IPS-18a (cell line): ENCODE data around the gene RAP1GAP2.
"Not testable (repeated sequence)": the region's sequence is repeated elsewhere in the genome, so short reads cannot be mapped to it uniquely, and the experiment has no call there.

Experiments
- H3K27ac ChIP-seq: one replicate; pipeline ENCODE4 v1.5.1; 2013; ENCODE audit warnings: low read length
- H3K27me3 ChIP-seq: one replicate; pipeline ENCODE4 v1.6.1; 2013; ENCODE audit warnings: mild to moderate bottlenecking, low read length; ENCODE audit not compliant: control insufficient read depth, insufficient read depth
- H3K36me3 ChIP-seq: one replicate; pipeline ENCODE4 v1.6.1; 2013; ENCODE audit warnings: low read depth, low read length; ENCODE audit not compliant: control insufficient read depth
- H3K4me1 ChIP-seq: one replicate; pipeline ENCODE4 v1.6.1; 2013; ENCODE audit warnings: low read depth, low read length; ENCODE audit not compliant: control insufficient read depth
- H3K4me3 ChIP-seq: one replicate; pipeline ENCODE4 v1.5.1; 2013; ENCODE audit warnings: low read length
- H3K9ac ChIP-seq: one replicate; pipeline ENCODE4 v1.6.1; 2013; ENCODE audit warnings: mild to moderate bottlenecking, low read length, moderate library complexity
- H3K9me3 ChIP-seq: one replicate; pipeline ENCODE4 v1.6.1; 2013; ENCODE audit warnings: low read depth, low read length; ENCODE audit not compliant: control insufficient read depth

RAP1GAP2 gene

DNA sequence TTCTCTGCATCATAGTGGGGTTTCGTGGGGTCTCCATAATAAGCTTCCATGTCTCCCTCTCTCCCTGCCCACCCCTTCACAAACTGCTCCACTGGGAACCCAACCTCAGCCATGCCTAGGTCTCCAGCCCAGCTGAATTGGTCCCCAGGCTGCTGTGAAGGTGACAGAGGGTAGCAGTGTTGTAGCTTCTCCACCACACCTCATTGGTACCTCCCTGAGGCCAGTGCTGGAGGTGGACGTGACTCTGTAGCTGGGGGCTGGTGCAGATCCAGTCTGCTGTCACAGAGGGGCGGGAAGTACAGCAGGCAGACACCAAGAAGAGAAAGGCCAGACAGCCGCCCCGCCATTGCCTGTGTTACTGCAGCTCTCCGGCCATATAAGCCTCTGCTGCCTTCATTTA lies 185.1 kb downstream of the RAP1GAP2 start:
- peaks cover 17% of the 10 kb centered on the region for H3K36me3 ChIP-seq
- H3K27me3 ChIP-seq: no peaks in the 10 kb centered on the region

GRCh38 chr17:2982854-2983253 lies 186.6 kb downstream of the RAP1GAP2 start:
- no peak overlapping the region for H3K27ac ChIP-seq
- no peak overlapping the region for H3K9ac ChIP-seq
- no peaks in the 10 kb centered on the region for H3K4me1 ChIP-seq
- H3K36me3 ChIP-seq: peaks cover 17% of the 10 kb centered on the region
- H3K4me3 ChIP-seq: no peak overlapping the region
- H3K27me3 ChIP-seq: no peaks in the 10 kb centered on the region
- H3K9me3 ChIP-seq: no peaks in the 10 kb centered on the region

More for the DNA sequence above, 185.1 kb downstream of the RAP1GAP2 start:
- no peak overlapping the region for H3K27ac ChIP-seq
- no peaks in the 10 kb centered on the region for H3K4me1 ChIP-seq
- H3K9ac ChIP-seq: no peak overlapping the region
- H3K4me3 ChIP-seq: no peak overlapping the region
- no peaks in the 10 kb centered on the region for H3K9me3 ChIP-seq

DNA sequence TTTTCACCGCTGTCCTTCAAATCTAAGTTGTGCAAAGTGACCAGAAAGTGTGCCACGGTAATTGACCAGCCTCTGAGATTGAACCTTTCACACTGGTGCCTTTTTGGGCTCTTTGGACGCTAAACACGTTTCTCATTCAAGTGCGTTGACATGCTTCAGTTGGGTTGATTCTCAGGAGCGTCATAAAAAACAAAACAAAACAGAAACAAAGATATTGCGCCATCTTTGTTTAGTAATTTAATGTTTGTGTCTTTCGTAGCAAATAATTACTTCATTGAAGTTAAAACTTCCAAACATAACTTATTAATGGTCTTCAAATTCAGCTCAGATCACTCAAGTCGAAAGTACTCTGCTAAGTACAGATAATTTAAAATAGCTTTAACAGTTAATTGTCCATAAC lies 187.0 kb downstream of the RAP1GAP2 start:
- H3K36me3 ChIP-seq: peaks cover 17% of the 10 kb centered on the region

DNA sequence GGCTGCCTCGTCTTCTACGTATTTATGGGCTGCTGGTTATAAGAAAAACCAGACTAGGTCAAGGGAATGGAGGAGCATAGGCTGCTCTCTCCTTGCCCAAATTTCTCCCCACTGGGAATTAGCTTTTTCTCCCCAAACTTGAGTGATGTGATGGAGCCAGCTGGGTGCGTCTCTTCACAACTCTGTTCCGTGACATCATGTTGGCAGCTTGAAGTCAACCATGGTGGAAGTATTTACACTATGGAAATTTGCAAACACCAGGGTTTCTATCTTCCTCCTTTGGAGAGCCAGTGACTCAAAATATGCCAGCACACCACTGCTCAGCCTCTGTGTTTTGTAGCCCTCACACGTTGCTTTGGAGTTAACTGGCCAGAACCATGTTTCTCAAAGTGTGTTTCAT lies 189.1 kb downstream of the RAP1GAP2 start:
- Histone ChIP-seq H3K27ac (no peak overlapping the region), H3K4me3 (no peak overlapping the region), H3K9me3 (no peaks in the 10 kb centered on the region), H3K9ac (no peak overlapping the region), H3K36me3 (peaks cover 17% of the 10 kb centered on the region), H3K27me3 (no peaks in the 10 kb centered on the region), H3K4me1 (no peaks in the 10 kb centered on the region)

More for the DNA sequence above, 187.0 kb downstream of the RAP1GAP2 start:
- Histone ChIP-seq H3K4me1 (no peaks in the 10 kb centered on the region), H3K9ac (no peak overlapping the region), H3K4me3 (no peak overlapping the region), H3K27me3 (no peaks in the 10 kb centered on the region), H3K27ac (no peak overlapping the region), H3K9me3 (no peaks in the 10 kb centered on the region)

- Histone ChIP-seq H3K27ac (no peak overlapping the region), H3K9me3 (no peaks in the 10 kb centered on the region), H3K9ac (no peak overlapping the region), H3K27me3 (no peaks in the 10 kb centered on the region), H3K4me3 (no peak overlapping the region), H3K36me3 (peaks cover 17% of the 10 kb centered on the region), H3K4me1 (no peaks in the 10 kb centered on the region)
Measured at GRCh38 chr17:2986925-2987324, 190.7 kb downstream of the RAP1GAP2 start.

GRCh38 chr17:2989396-2989795 lies 193.2 kb downstream of the RAP1GAP2 start:
- H3K27me3 ChIP-seq, H3K9me3 ChIP-seq, H3K27ac ChIP-seq, H3K4me1 ChIP-seq, H3K4me3 ChIP-seq, H3K9ac ChIP-seq: not testable (repeated sequence)
- peaks cover 19% of the 10 kb centered on the region for H3K36me3 ChIP-seq

GRCh38 chr17:2989855-2990254 lies 193.6 kb downstream of the RAP1GAP2 start:
- no peaks in the 10 kb centered on the region for H3K9me3 ChIP-seq
- peaks cover 18% of the 10 kb centered on the region for H3K36me3 ChIP-seq
- no peaks in the 10 kb centered on the region for H3K27me3 ChIP-seq
- no peaks in the 10 kb centered on the region for H3K4me1 ChIP-seq
- H3K4me3 ChIP-seq: no peak overlapping the region
- H3K9ac ChIP-seq: no peak overlapping the region
- no peak overlapping the region for H3K27ac ChIP-seq

- no peak overlapping the region for H3K27ac ChIP-seq
- no peaks in the 10 kb centered on the region for H3K27me3 ChIP-seq
- peaks cover 18% of the 10 kb centered on the region for H3K36me3 ChIP-seq
- H3K9me3 ChIP-seq: no peaks in the 10 kb centered on the region
- H3K4me3 ChIP-seq: no peak overlapping the region
- H3K9ac ChIP-seq: no peak overlapping the region
- no peaks in the 10 kb centered on the region for H3K4me1 ChIP-seq
Measured at GRCh38 chr17:2990396-2990795, 194.2 kb downstream of the RAP1GAP2 start.

GRCh38 chr17:2991396-2992180 lies 195.3 kb downstream of the RAP1GAP2 start:
- H3K9ac ChIP-seq, H3K4me1 ChIP-seq, H3K27me3 ChIP-seq, H3K4me3 ChIP-seq, H3K27ac ChIP-seq, H3K9me3 ChIP-seq: not testable (repeated sequence)
- peaks cover 13% of the 10 kb centered on the region for H3K36me3 ChIP-seq

DNA sequence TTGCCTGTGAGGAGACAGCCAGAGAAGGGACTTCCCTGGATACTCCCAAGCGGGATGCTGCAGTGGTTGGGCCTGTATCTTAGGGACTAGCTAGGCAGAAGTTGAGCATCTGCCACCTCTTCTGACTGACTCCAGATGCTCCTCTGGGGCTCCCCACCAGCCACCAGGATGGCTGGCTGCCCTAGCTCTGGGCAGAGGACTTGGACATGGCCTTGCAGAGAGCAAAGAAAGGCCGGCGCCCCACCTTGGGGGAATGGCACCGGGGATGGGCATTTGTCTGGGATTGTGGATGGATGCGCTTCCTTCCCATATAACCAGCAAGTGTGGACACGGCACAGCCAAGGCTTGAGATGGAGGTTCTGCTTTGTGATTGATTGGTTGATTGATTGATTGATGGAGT lies 198.2 kb downstream of the RAP1GAP2 start:
- Histone ChIP-seq H3K27me3 (no peaks in the 10 kb centered on the region), H3K9ac (no peak overlapping the region), H3K4me1 (no peaks in the 10 kb centered on the region), H3K36me3 (peaks cover 24% of the 10 kb centered on the region), H3K27ac (no peak overlapping the region), H3K4me3 (no peak overlapping the region), H3K9me3 (no peaks in the 10 kb centered on the region)

DNA sequence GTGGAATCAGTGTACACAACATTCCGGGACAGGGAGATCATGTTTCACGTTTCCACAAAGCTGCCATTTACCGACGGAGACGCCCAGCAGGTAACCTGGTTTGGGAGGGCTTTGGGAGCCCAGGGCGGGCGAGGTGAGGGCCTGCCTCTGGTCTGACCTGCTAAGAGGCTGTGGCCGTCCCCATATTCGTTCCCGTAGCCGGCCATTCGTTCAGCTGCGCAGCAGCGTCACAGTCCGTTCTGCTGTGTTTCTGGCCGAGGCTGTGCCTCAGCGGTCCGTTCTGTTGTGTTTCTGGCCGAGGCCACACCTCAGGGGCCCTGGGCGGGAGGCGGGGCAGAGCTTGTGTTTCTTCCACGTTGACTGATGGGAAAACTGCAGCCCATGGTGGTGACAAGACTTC lies 199.1 kb downstream of the RAP1GAP2 start:
- Histone ChIP-seq H3K27ac (no peak overlapping the region), H3K4me3 (no peak overlapping the region), H3K4me1 (no peaks in the 10 kb centered on the region), H3K27me3 (no peaks in the 10 kb centered on the region), H3K36me3 (peaks cover 24% of the 10 kb centered on the region), H3K9me3 (no peaks in the 10 kb centered on the region), H3K9ac (no peak overlapping the region)
